Lung (tissue), 12 donors: ENCODE measurements around the gene ATL2. TPM values are rescaled to one million over a fixed set of nuclear protein-coding genes. Genes with fewer than 3 reads are reported as not detected.

Experiments
- ATAC-seq: fragments of 200-7000 bp; cut with Tn5 transposase; one replicate; pipeline ENCODE4 v1.9.1; 2020; ENCODE audit warnings: moderate number of reproducible peaks; ENCODE audit not compliant: insufficient read depth, low FRiP score
- DNase-seq, 3 donors: peaks; one replicate each; pipeline ENCODE4 v3.0.0-alpha.2; 2013 to 2017
- H3K27ac ChIP-seq, 2 donors: one replicate each; pipeline ENCODE4 v1.5.1; 2013; ENCODE audit warnings: mild to moderate bottlenecking in 2 of 2, moderate library complexity in 2 of 2, control low read depth in 1 of 2, inconsistent platforms in 1 of 2, low read depth in 1 of 2, low read length in 1 of 2
- H3K27me3 ChIP-seq, 3 donors: one replicate each; pipeline ENCODE4 v1.5.1; 2013; ENCODE audit warnings: low read length in 2 of 3; ENCODE audit not compliant: control insufficient read depth in 3 of 3, insufficient read depth in 3 of 3
- H3K36me3 ChIP-seq, 4 donors: one replicate each; pipeline ENCODE4 v1.5.1; 2013; ENCODE audit warnings: low read length in 4 of 4, mild to moderate bottlenecking in 1 of 4, moderate library complexity in 1 of 4; ENCODE audit not compliant: control insufficient read depth in 4 of 4, insufficient read depth in 4 of 4
- H3K4me1 ChIP-seq, 5 donors: one replicate each; pipeline ENCODE4 v1.5.1; 2013; ENCODE audit warnings: low read length in 5 of 5, mild to moderate bottlenecking in 2 of 5, moderate library complexity in 1 of 5; ENCODE audit not compliant: control insufficient read depth in 5 of 5, insufficient read depth in 5 of 5
- H3K4me3 ChIP-seq: one replicate; pipeline ENCODE4 v1.5.1; 2013; ENCODE audit warnings: mild to moderate bottlenecking, control low read depth, moderate library complexity
- H3K9ac ChIP-seq, 2 donors: one replicate each; pipeline ENCODE4 v1.5.1; 2013; ENCODE audit warnings: low read length in 2 of 2, control low read depth in 1 of 2; ENCODE audit not compliant: insufficient read depth in 1 of 2
- H3K9me3 ChIP-seq, 4 donors: one replicate each; pipeline ENCODE4 v1.5.1; 2013; ENCODE audit warnings: low read length in 3 of 4, mild to moderate bottlenecking in 1 of 4, moderate library complexity in 1 of 4; ENCODE audit not compliant: control insufficient read depth in 4 of 4, insufficient read depth in 3 of 4
- CTCF ChIP-seq: IDR thresholded peaks from 2 replicates; pipeline ENCODE4 v1.5.1; 2012; ENCODE audit warnings: mild to moderate bottlenecking; ENCODE audit errors: control extremely low read depth, extremely low read depth
- WGBS, 2 donors: extraction: QIAGEN DNeasy Blood & Tissue Kit; methylation state at CpG; one replicate each; pipeline ENCODE4 v1.1.7; 2013; 5-methylcytosine and 5-hydroxymethylcytosine counted together
- polyA plus RNA-seq, 2 donors: library from polyadenylated mRNA; stranded (reverse); fragments of 200-250 nt; gene quantifications; one replicate each; pipeline ENCODE4 v1.2.1, GENCODE V29; 2013
- total RNA-seq, 2 donors: library from RNA; depleted of rRNA in 1 of 2; stranded (reverse); fragments of >200 nt in 1 of 2; gene quantifications; one replicate each; pipeline ENCODE4 v1.2.1, GENCODE V29; 2014 to 2021
- donor health status: control.
- donor health status: control.
- donor health status: Bipolar disorder and iron deficiency.
- donor health status: healthy.
- donor health status: DM: yes; HTN: yes; CAD: no.

ATL2 gene
- total and polyA plus RNA-seq, 4 donors = 23.4 to 171 (median 40.2) TPM

GRCh38 chr2:38266382-38267061 lies 110.6 kb downstream of the ATL2 start:
- no peak overlapping the region for H3K27ac ChIP-seq
- no peak for TF ChIP-seq CTCF

GRCh38 chr2:38265461-38265860 lies 111.6 kb downstream of the ATL2 start:
- no peak overlapping the region for H3K27ac ChIP-seq
- H3K27me3 ChIP-seq = no peaks in the 10 kb centered on the region
- H3K4me3 ChIP-seq = no peak overlapping the region
- H3K9me3 ChIP-seq = peaks cover 0 to 2% (median 0%) of the 10 kb centered on the region in 4 donors
- no peak for ATAC-seq
- DNase-seq = no peak
- no peaks in the 10 kb centered on the region for H3K36me3 ChIP-seq
- no peak overlapping the region for H3K9ac ChIP-seq
- TF ChIP-seq CTCF = no peak
- 85 to 96% methylated on average over 3 of the region's 3 CpGs for WGBS, 2 donors
- no peaks in the 10 kb centered on the region for H3K4me1 ChIP-seq

More at GRCh38 chr2:38266382-38267061, 110.6 kb downstream of the ATL2 start:
- Histone ChIP-seq H3K4me1 (no peaks in the 10 kb centered on the region), H3K4me3 (no peak overlapping the region), H3K27me3 (no peaks in the 10 kb centered on the region), H3K9me3 (peaks cover 0 to 2% (median 0%) of the 10 kb centered on the region in 4 donors), H3K36me3 (no peaks in the 10 kb centered on the region), H3K9ac (no peak overlapping the region)
- no peak for ATAC-seq
- WGBS, 2 donors = 68 to 80% methylated on average over 3 of the region's 3 CpGs
- DNase-seq = no peak

DNA sequence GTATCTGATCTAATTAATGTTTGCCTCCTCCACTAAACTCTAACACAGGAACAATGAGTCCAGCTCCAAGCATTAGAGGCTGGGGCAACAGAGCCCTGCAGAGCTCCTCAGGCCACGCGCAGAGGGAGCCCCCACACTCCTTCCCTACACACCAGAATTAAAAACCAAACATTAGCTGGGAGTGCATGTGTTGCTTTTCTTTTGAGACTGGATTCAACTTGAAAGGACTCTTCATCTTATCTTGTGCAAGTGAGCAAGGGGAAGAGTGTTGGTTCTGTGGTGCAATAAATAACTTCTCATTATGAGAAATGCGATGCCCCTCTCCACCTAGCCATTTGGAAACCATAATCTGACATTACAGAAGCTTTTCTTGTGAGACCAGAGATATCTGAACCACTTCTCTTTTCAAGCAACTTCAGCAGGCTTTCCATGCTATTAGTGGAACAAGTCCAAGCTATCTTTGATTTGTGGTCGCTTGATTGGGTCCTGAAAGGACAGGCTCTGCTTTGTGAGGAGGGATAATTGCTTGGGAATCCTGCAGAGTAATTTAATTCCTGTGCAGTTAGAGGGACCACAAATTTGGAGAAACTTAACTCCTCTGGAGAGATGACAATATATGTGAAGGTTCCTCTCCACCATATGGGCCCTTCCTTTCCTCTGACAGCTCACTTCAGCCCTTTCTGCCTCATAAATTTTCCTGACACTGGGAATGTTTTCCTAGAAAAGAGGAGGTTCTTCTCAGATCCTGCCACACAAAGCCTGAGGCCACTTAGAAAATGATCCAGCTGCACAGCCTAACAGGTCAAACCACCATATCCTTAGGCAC lies 112.5 kb downstream of the ATL2 start:
- Histone ChIP-seq H3K9ac (no peak overlapping the region), H3K27ac (no peak overlapping the region), H3K36me3 (no peaks in the 10 kb centered on the region), H3K27me3 (no peaks in the 10 kb centered on the region), H3K4me1 (no peaks in the 10 kb centered on the region), H3K4me3 (no peak overlapping the region), H3K9me3 (peaks cover 0 to 2% (median 0%) of the 10 kb centered on the region in 4 donors)
- ATAC-seq (no peak), DNase-seq (no peak)
- TF ChIP-seq CTCF = no peak
- WGBS, 2 donors = 60 to 74% methylated on average over 4 of the region's 4 CpGs
